Skin epidermis (tissue), 12 donors: ENCODE results near the gene AQP12B.

ENCODE experiments used
- H3K27ac ChIP-seq, 21 experiments: fragments of 200-600 bp; sonication (generic) in 11 of 21; one replicate each; pipeline ENCODE4 v1.5.0; 2020; ENCODE audit warnings: mild to moderate bottlenecking in 3 of 21, inconsistent platforms in 2 of 21, moderate library complexity in 2 of 21
- H3K4me3 ChIP-seq, 7 experiments: fragments of 200-600 bp; sonication (generic) in 2 of 7; one replicate each; pipeline ENCODE4 v1.5.0; 2020; ENCODE audit warnings: inconsistent platforms in 2 of 7, mild to moderate bottlenecking in 2 of 7, moderate library complexity in 1 of 7

Gene AQP12B

DNA sequence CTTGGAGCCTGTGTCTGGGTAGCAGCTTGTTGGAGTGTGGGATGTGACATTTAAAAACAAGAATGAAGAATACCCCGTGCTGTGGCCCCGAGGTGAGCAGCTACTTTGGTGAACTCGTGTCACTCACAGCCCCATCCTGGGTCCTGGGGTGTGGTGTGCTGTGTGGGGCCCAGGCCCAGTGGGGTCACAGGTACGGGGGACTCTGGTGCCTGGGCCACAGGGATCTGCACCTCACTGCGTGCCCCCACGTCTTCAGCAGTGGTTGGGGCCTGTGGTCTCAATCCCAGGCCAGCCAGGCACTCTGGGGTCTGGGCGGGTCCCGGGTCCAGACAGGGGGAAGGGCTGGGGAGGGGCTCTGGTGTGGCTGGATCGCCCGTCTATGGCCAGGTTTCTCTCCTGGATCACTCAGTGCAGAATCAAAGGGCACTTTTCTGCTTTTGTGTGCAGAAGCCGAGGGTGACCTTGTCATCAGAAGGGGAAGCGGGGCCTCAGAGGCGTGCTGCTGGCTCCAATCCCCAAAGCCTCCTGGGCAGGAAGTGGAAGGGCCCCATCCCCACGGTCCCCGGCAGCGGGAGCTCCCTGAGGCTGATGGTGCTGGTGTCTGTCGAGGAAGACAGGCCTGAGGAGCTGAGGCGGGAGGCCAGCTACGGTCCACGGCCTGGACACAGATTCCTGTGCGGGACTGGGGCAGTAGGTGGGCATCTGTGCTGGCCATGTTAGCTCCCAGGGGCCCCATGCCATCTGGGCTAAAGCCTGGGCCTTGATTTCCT, 56.0 kb downstream of the AQP12B start:
- no peak overlapping the region for H3K4me3 ChIP-seq
- H3K27ac ChIP-seq: peak overlapping the region in 3 of 21 experiments; percentile 30 to 66 (median 44)
